Panc1 (cell line): Measurements from ENCODE around the gene KRT38. TPM values are rescaled to one million over a fixed set of nuclear protein-coding genes. Genes with fewer than 3 reads are reported as not detected.

Source experiments
- ATAC-seq: fragments of 200-7000 bp; cut with Tn5 transposase; 2 replicates; pipeline ENCODE4 v1.9.1; 2020; ENCODE audit warnings: mild to moderate bottlenecking, moderate library complexity
- BruUV-seq: library from RNA; stranded (reverse); fragments of 400-500 nt; replicated peaks from 2 replicates; lab custom pipeline; 2021; lab: Mats Ljungman, UMichigan
- CTCF ChIA-PET: fragments of 300-600 bp; sonication (Branson Sonifier 250); formaldehyde crosslinking; loops from one replicate; lab custom pipeline; 2022; ENCODE audit warnings: antibody characterized with exemption; lab: Charles Lee
- POLR2A ChIA-PET: fragments of 300-600 bp; sonication (Branson Sonifier 250); formaldehyde crosslinking; loops from one replicate; lab custom pipeline; 2022; ENCODE audit warnings: antibody characterized with exemption; lab: Charles Lee
- DNase-seq: peaks from one replicate; pipeline ENCODE4 v3.0.0-alpha.2; 2010; ENCODE audit warnings: low read depth, low spot score
- H3K27ac ChIP-seq: 2 replicates; pipeline ENCODE4 v1.5.1; 2011; ENCODE audit warnings: mild to moderate bottlenecking, low read length, inconsistent platforms
- H3K27me3 ChIP-seq: fragments of 200-500 bp; sonication (Bioruptor generic); 2 replicates; pipeline ENCODE4 v1.6.0; 2014; ENCODE audit warnings: low read length, inconsistent platforms; ENCODE audit not compliant: control insufficient read depth, insufficient read depth
- H3K36me3 ChIP-seq: fragments of 200-500 bp; sonication (Bioruptor generic); 2 replicates; pipeline ENCODE4 v1.5.1; 2014; ENCODE audit warnings: inconsistent platforms, mild to moderate bottlenecking, low read length, moderate library complexity; ENCODE audit not compliant: control insufficient read depth, insufficient read depth
- H3K4me1 ChIP-seq: 2 replicates; pipeline ENCODE4 v1.5.1; 2011; ENCODE audit warnings: inconsistent platforms, mild to moderate bottlenecking, low read length, moderate library complexity; ENCODE audit not compliant: control insufficient read depth, insufficient read depth
- H3K4me3 ChIP-seq, 2 experiments: 2 replicates each; pipeline ENCODE4 v1.5.1; 2011 to 2012; ENCODE audit warnings: low read depth in 2 of 2, low read length in 2 of 2, mild to moderate bottlenecking in 2 of 2, inconsistent platforms in 1 of 2, moderate library complexity in 1 of 2
- H3K9me3 ChIP-seq: fragments of 200-500 bp; sonication (Bioruptor generic); 2 replicates; pipeline ENCODE4 v1.5.1; 2014; ENCODE audit warnings: low read depth, mild to moderate bottlenecking, inconsistent platforms, low read length, moderate library complexity; ENCODE audit not compliant: control insufficient read depth, insufficient read depth
- CTCF ChIP-seq: fragments of 450-650 bp; IDR thresholded peaks from 2 replicates; pipeline ENCODE4 v1.5.1; 2017; ENCODE audit warnings: mild to moderate bottlenecking
- POLR2AphosphoS5 ChIP-seq: IDR thresholded peaks from 2 replicates; pipeline ENCODE4 v1.6.1; 2012; ENCODE audit warnings: mild to moderate bottlenecking, low read depth, low read length, moderate library complexity
- REST ChIP-seq, 2 experiments: IDR thresholded peaks; 2 replicates each; pipeline ENCODE4 v1.6.1; 2011 to 2012; ENCODE audit warnings: low read depth in 2 of 2, control low read depth in 1 of 2, low read length in 1 of 2, mild to moderate bottlenecking in 1 of 2, moderate library complexity in 1 of 2; ENCODE audit not compliant: insufficient read depth in 1 of 2
- SIN3A ChIP-seq: IDR thresholded peaks from 2 replicates; pipeline ENCODE4 v1.6.1; 2012; ENCODE audit warnings: low read depth, mild to moderate bottlenecking, low read length, moderate library complexity, borderline replicate concordance; ENCODE audit not compliant: insufficient read depth
- TCF7L2 ChIP-seq: IDR thresholded peaks from 2 replicates; pipeline ENCODE4 v1.6.1; 2011; ENCODE audit warnings: mild to moderate bottlenecking, low read depth, low read length, inconsistent platforms
- in situ Hi-C: cut with HindIII; loops from 2 replicates; pipeline ENCODE4 v1.10.0; 2016; ENCODE audit warnings: low sequenced_read_pairs, low pct_unique_long_range_greater_than_20kb
- intact Hi-C: fragments of 100-400 bp; cut with micrococcal nuclease; formaldehyde crosslinking; loops from one replicate; pipeline ENCODE4 v1.10.0; 2022; ENCODE audit not compliant: unreplicated experiment
- total RNA-seq: library from RNA; stranded (reverse); gene quantifications from one replicate; pipeline ENCODE4 v1.2.1, GENCODE V29; 2021; ENCODE audit not compliant: unreplicated experiment

KRT38 gene
- total RNA-seq, 1 experiment from 2014 or later: not detected

GRCh38 chr17:41434415-41434814, 6.4 kb downstream of the KRT38 start:
- CTCF ChIA-PET: no interaction called here
- no peak for TF ChIP-seq TCF7L2
- TF ChIP-seq SIN3A: no peak
- TF ChIP-seq REST (IDR thresholded peaks at IDR 0.05; ENCODE audit: insufficient read depth in 1 of 2, low read depth in 2 of 2, low read length in 1 of 2): no peak
- TF ChIP-seq CTCF: no peak
- TF ChIP-seq POLR2AphosphoS5: no peak
- Histone ChIP-seq H3K4me1 (no peaks in the 10 kb centered on the region), H3K9me3 (no peaks in the 10 kb centered on the region), H3K36me3 (no peaks in the 10 kb centered on the region), H3K27me3 (no peaks in the 10 kb centered on the region), H3K27ac (no peak overlapping the region), H3K4me3 (no peak overlapping the region)
- BruUV-seq: no TSS peak
- intact Hi-C loops: no loop called here
- DNase-seq (no peak), ATAC-seq (no peak)
- in situ Hi-C loops: no loop called here
- POLR2A ChIA-PET: no interaction called here

GRCh38 chr17:41434005-41434404, 6.8 kb downstream of the KRT38 start:
- DNase-seq (no peak), ATAC-seq (no peak)
- H3K36me3 ChIP-seq: no peaks in the 10 kb centered on the region
- no peak overlapping the region for H3K4me3 ChIP-seq
- in situ Hi-C loops: no loop called here
- H3K27ac ChIP-seq: no peak overlapping the region
- no TSS peak for BruUV-seq
- no peaks in the 10 kb centered on the region for H3K4me1 ChIP-seq
- intact Hi-C loops: no loop called here
- CTCF ChIA-PET: no interaction called here
- TF ChIP-seq POLR2AphosphoS5 (no peak), REST (IDR thresholded peaks at IDR 0.05; ENCODE audit: insufficient read depth in 1 of 2, low read depth in 2 of 2, low read length in 1 of 2) (no peak), TCF7L2 (no peak), SIN3A (no peak), CTCF (no peak)
- H3K27me3 ChIP-seq: no peaks in the 10 kb centered on the region
- POLR2A ChIA-PET: interaction anchor here (0.6 kb wide), 1 partner anchor 521 kb away, joined by 6 read pairs; no protein-coding TSS in a partner anchor
- no peaks in the 10 kb centered on the region for H3K9me3 ChIP-seq
